ENCODE data around the gene ZYG11A. TPM values are rescaled to one million over a fixed set of nuclear protein-coding genes. Genes with fewer than 3 reads are reported as not detected.
A peak's percentile ranks its signal among the peaks of the same experiment; 100 is the strongest.

Gene ZYG11A
- total and polyA plus RNA-seq, 2 of the 8 experiments (the other 6 are each of a cell fraction or from before 2014, with no cell fraction given), result 0.89 to 2.6 TPM

- no peak for TF ChIP-seq CTCF (IDR thresholded peaks at IDR 0.05; ENCODE audit: control extremely low read depth in 1 of 3, insufficient read depth in 1 of 3, low read depth in 1 of 3, low read length in 3 of 3)
- TF ChIP-seq CHD1 (IDR thresholded peaks at IDR 0.05; ENCODE audit: low read depth, low read length), result no peak
- no peak for TF ChIP-seq POLR2AphosphoS5 (IDR thresholded peaks at IDR 0.05; ENCODE audit: low read depth, low read length)
- no peak for TF ChIP-seq CBX5 (IDR thresholded peaks at IDR 0.05; ENCODE audit: low read depth, low read length)
- TF ChIP-seq EP300 (IDR thresholded peaks at IDR 0.05; ENCODE audit: borderline replicate concordance in 1 of 2, low read depth in 2 of 2, low read length in 2 of 2), result no peak
- no peak for TF ChIP-seq TAF1 (IDR thresholded peaks at IDR 0.05; ENCODE audit: low read depth, low read length)
- no peak for TF ChIP-seq SAP30 (IDR thresholded peaks at IDR 0.05; ENCODE audit: insufficient read depth, insufficient replicate concordance, low read length)
- TF ChIP-seq KDM4A (IDR thresholded peaks at IDR 0.05; ENCODE audit: low read depth, low read length, severe bottlenecking), result no peak
- TF ChIP-seq BCL11A (IDR thresholded peaks at IDR 0.05; ENCODE audit: low read depth in 2 of 2, low read length in 2 of 2), result no peak
Observed at GRCh38 chr1:52944566-52944965, 102.0 kb downstream of the ZYG11A start (continued).

MicroRNAs encoded within 50 kb of the gene (microRNA counts, 767-probe panel; counts per million panel counts)
- microRNA hsa-miR-1273f (879 counts per million, percentile 95 among the panel's probes with 10 or more counts), microRNA hsa-miR-1273g-5p (879 counts per million, percentile 95 among the panel's probes with 10 or more counts)

Small RNAs within 50 kb of the gene (microRNA-seq; reads per million reads assigned to microRNA genes)
- gene MIR1273F (ENCODE audit: borderline microRNAs expressed in 2 of 2, borderline number of aligned reads in 2 of 2, borderline replicate concordance in 1 of 2), result 0 reads per million in 2 experiments
- gene MIR1273G (ENCODE audit: borderline microRNAs expressed in 2 of 2, borderline number of aligned reads in 2 of 2, borderline replicate concordance in 1 of 2), result 0 reads per million in 2 experiments
- 0 reads per million in 2 experiments for gene MIR5095 (ENCODE audit: borderline microRNAs expressed in 2 of 2, borderline number of aligned reads in 2 of 2, borderline replicate concordance in 1 of 2)

Small RNAs within 50 kb of the gene (small RNA-seq; reads per million reads assigned to genes)
- gene AC099677.1 (ENCODE audit: insufficient read depth) (not detected), gene AC099677.2 (ENCODE audit: insufficient read depth) (not detected), gene MIR1273F (ENCODE audit: insufficient read depth) (not detected), gene MIR1273G (ENCODE audit: insufficient read depth) (not detected), gene MIR5095 (ENCODE audit: insufficient read depth) (not detected), gene RNU6-969P (ENCODE audit: insufficient read depth) (not detected)

Other genes with a start within 250 kb of the ZYG11A start
- gene GPX7, start 240.4 kb upstream of the ZYG11A start, total RNA-seq (2021; fragmentation: NEBNext Ultra II Directional; extraction: Animal tissue kit (Norgen Biotek cat#: 25700)), result 12.2 and 13.0 TPM in 2 replicates
- gene GPX7, start 240.4 kb upstream of the ZYG11A start, polyA plus RNA-seq (2011; rRNA removed), result 30.9 and 37.5 TPM in 2 replicates
- 0.50 and 0.74 TPM in 2 replicates for gene SHISAL2A, start 209.6 kb upstream of the ZYG11A start, total RNA-seq (2021; fragmentation: NEBNext Ultra II Directional; extraction: Animal tissue kit (Norgen Biotek cat#: 25700))
- gene SHISAL2A, start 209.6 kb upstream of the ZYG11A start, polyA plus RNA-seq (2011; rRNA removed), result 1.8 and 2.1 TPM in 2 replicates
- 61.8 and 62.6 TPM in 2 replicates for gene COA7, start 144.4 kb upstream of the ZYG11A start, total RNA-seq (2021; fragmentation: NEBNext Ultra II Directional; extraction: Animal tissue kit (Norgen Biotek cat#: 25700))
- 17.0 and 23.2 TPM in 2 replicates for gene COA7, start 144.4 kb upstream of the ZYG11A start, polyA plus RNA-seq (2011; rRNA removed)
- 20.9 and 21.4 TPM in 2 replicates for gene ZYG11B, start 116.3 kb upstream of the ZYG11A start, total RNA-seq (2021; fragmentation: NEBNext Ultra II Directional; extraction: Animal tissue kit (Norgen Biotek cat#: 25700))
- gene ZYG11B, start 116.3 kb upstream of the ZYG11A start, polyA plus RNA-seq (2011; rRNA removed), result 4.4 TPM in 2 replicates
- gene ECHDC2, start 79.0 kb downstream of the ZYG11A start, total RNA-seq (2021; fragmentation: NEBNext Ultra II Directional; extraction: Animal tissue kit (Norgen Biotek cat#: 25700)), result 17.0 and 17.5 TPM in 2 replicates
- gene ECHDC2, start 79.0 kb downstream of the ZYG11A start, polyA plus RNA-seq (2011; rRNA removed), result 19.4 and 28.5 TPM in 2 replicates
- gene SCP2, start 84.5 kb downstream of the ZYG11A start, total RNA-seq (2021; fragmentation: NEBNext Ultra II Directional; extraction: Animal tissue kit (Norgen Biotek cat#: 25700)), result 53.0 and 54.3 TPM in 2 replicates
- 7.0 and 20.9 TPM in 2 replicates for gene SCP2, start 84.5 kb downstream of the ZYG11A start, polyA plus RNA-seq (2011; rRNA removed)
- gene PODN, start 219.5 kb downstream of the ZYG11A start, total RNA-seq (2021; fragmentation: NEBNext Ultra II Directional; extraction: Animal tissue kit (Norgen Biotek cat#: 25700)), result 0.11 and 0.17 TPM in 2 replicates
- 0.17 and 0.63 TPM in 2 replicates for gene PODN, start 219.5 kb downstream of the ZYG11A start, polyA plus RNA-seq (2011; rRNA removed)